A673 (cell line): Measurements from ENCODE around the gene SART3.

Experiments used
- CTCF ChIP-seq: fragments of 300-800, 200-600 bp; sonication (generic); conservative IDR thresholded peaks from 2 replicates; pipeline ENCODE4 v1.5.1; 2017; ENCODE audit warnings: low read depth, mild to moderate bottlenecking, antibody characterized with exemption, low read length, moderate library complexity, mixed read lengths
- EZH2 ChIP-seq: fragments of 200-600 bp; sonication (generic); IDR thresholded peaks from 2 replicates; pipeline ENCODE4 v1.6.1; 2017; ENCODE audit warnings: borderline replicate concordance, low read depth, mild to moderate bottlenecking, mixed read lengths, antibody characterized with exemption, low read length; ENCODE audit not compliant: poor library complexity, severe bottlenecking

GRCh38 chr12:108510836-108511235 lies 50.1 kb downstream of the SART3 start:
- TF ChIP-seq CTCF (no peak), EZH2 (no peak)
